OCI-LY1 (cell line): ENCODE results near the gene MAPK12.

ENCODE experiments used
- CTCF ChIP-seq: fragments of 200-600 bp; sonication (generic), shearing (Covaris generic); IDR thresholded peaks from 2 replicates; pipeline ENCODE4 v1.5.1; 2017; ENCODE audit warnings: mild to moderate bottlenecking, antibody characterized with exemption, low read length, moderate library complexity, mixed read lengths
- EZH2 ChIP-seq: fragments of 200-600 bp; sonication (generic), shearing (Covaris generic); IDR thresholded peaks from 2 replicates; pipeline ENCODE4 v1.8.0; 2017; ENCODE audit warnings: borderline replicate concordance, mixed run types, mild to moderate bottlenecking, antibody characterized with exemption, low read length, moderate library complexity, mixed read lengths

GRCh38 chr22:50229370-50229769, 32.1 kb downstream of the MAPK12 start:
- TF ChIP-seq CTCF, result no peak
- no peak for TF ChIP-seq EZH2
